Uterus (tissue), 2 donors: ENCODE measurements around the gene SLC22A12.

ENCODE experiments used
- POLR2A ChIP-seq, 2 donors: fragments of 450-650 bp; IDR thresholded peaks; one replicate each; pipeline ENCODE4 v1.6.1; 2016; ENCODE audit warnings: antibody characterized with exemption in 2 of 2, mild to moderate bottlenecking in 1 of 2, moderate library complexity in 1 of 2
- TF ChIP-seq, protein P1 (sequence below), 4 experiments: fragments of 200-600 bp in 2 of 4; fragments of 450-650 bp in 2 of 4; sonication (generic) in 2 of 4; IDR thresholded peaks; one replicate each; pipeline ENCODE4 v1.5.1; 2016 to 2019; ENCODE audit warnings: antibody characterized with exemption in 4 of 4, mild to moderate bottlenecking in 2 of 4, moderate library complexity in 1 of 4

DNA sequence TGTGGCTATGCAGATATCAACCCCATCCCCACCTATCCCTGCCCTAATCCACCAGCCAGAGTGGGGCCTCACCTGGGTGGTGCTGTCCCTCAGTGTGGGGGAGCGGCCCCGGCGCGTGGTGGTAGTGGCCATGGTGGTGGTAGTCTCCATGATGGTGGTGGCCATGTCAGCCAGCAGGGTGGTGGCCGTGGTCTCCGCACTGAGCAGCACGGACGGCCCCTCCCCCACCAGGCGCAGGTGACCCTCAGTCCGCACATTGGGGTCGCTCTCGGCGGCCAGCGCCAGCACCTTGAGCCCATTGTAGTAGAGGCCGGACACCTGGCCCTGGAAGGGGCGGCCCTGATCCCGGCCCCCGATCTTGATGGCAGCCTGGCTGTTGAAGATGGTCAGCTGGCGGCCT is 31.7 kb downstream of the SLC22A12 start:
- TF ChIP-seq, protein P1, sequence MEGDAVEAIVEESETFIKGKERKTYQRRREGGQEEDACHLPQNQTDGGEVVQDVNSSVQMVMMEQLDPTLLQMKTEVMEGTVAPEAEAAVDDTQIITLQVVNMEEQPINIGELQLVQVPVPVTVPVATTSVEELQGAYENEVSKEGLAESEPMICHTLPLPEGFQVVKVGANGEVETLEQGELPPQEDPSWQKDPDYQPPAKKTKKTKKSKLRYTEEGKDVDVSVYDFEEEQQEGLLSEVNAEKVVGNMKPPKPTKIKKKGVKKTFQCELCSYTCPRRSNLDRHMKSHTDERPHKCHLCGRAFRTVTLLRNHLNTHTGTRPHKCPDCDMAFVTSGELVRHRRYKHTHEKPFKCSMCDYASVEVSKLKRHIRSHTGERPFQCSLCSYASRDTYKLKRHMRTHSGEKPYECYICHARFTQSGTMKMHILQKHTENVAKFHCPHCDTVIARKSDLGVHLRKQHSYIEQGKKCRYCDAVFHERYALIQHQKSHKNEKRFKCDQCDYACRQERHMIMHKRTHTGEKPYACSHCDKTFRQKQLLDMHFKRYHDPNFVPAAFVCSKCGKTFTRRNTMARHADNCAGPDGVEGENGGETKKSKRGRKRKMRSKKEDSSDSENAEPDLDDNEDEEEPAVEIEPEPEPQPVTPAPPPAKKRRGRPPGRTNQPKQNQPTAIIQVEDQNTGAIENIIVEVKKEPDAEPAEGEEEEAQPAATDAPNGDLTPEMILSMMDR (IDR thresholded peaks at IDR 0.05), result no peak
- no peak for TF ChIP-seq POLR2A (IDR thresholded peaks at IDR 0.05)
